Stimulated activated naive CD8-positive, alpha-beta T cell treated with anti-CD3 and anti-CD28 coated beads, Interleukin-15, Interleukin-2, amounts not matched to agents 100 U/mL and 50 U/mL, for 24 hours (primary cell): ENCODE results near the gene ETDC.

Source experiments
- ATAC-seq: fragments of 150-1000 bp; cut with Tn5 transposase; one replicate; pipeline ENCODE4 v1.10.0; 2021
- DNase-seq: peaks from one replicate; pipeline ENCODE4 v3.0.0; 2021

ETDC gene

DNA sequence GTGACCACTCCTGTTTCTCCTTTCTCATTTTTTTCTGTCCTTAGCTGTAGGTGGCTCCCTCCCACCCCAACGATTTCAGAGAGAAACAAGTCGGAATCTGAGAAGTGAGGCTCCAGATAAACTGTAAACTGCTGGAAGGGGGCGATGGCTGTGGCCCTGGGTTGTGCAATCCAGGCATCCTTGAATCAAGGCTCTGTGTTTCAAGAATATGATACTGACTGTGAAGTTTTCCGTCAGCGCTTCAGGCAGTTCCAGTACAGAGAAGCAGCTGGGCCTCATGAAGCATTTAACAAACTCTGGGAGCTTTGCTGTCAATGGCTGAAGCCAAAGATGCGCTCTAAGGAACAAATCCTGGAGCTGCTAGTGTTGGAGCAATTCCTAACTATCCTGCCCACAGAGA lies 37.7 kb downstream of the ETDC start:
- no peak for DNase-seq
- ATAC-seq = no peak

GRCh38 chrX:135347381-135348016 lies 38.2 kb downstream of the ETDC start:
- ATAC-seq (no peak), DNase-seq (no peak)

GRCh38 chrX:135354288-135354687 lies 45.0 kb downstream of the ETDC start:
- ATAC-seq (no peak), DNase-seq (no peak)
